ENCODE results near the gene KIAA1586.
"Not testable (repeated sequence)": the region's sequence is repeated elsewhere in the genome, so short reads cannot be mapped to it uniquely, and the experiment has no call there.

KIAA1586 gene

DNA sequence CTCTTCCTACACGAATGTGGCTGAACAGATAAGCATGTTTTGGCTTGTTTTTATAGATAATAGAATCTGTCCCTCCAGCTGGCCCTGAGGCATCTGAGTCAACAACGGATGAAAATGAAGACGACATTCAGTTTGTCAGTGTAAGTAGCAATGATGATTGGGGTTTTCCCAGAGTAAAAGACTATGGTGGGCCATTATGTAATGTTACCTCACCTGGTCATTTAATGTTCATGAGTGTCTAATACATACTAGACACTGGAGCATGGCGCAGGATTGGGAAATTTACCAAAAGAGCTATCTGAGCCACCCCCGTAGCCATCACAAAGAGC lies 728 bp downstream of the KIAA1586 start:
- DNase-seq = not testable (repeated sequence)

- not testable (repeated sequence) for DNase-seq
Measured at GRCh38 chr6:57047859-57048258, 1.4 kb downstream of the KIAA1586 start.

DNA sequence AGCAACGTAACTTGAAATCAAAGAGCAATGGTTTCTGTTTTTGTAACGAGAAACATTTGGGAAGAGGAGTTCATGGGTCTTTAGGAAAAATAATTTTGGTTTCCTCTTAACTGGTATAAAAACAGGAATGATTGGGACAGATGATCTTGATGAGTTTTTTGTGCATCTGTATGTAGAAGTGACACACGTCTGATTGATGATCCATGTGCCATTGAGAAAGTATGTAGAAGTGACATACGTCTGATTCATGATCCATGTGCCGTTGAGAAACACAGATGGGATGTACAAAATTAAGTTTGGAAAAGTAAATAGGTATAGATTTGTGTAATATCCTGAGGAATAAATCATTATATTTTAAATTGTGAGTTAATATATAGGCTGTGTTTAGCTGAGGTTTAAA lies 2.1 kb downstream of the KIAA1586 start:
- no peak for DNase-seq

- no peak for DNase-seq
Measured at GRCh38 chr6:57063847-57064246, 17.4 kb downstream of the KIAA1586 start.

GRCh38 chr6:57064809-57065208 lies 18.3 kb downstream of the KIAA1586 start:
- no peak for DNase-seq

DNA sequence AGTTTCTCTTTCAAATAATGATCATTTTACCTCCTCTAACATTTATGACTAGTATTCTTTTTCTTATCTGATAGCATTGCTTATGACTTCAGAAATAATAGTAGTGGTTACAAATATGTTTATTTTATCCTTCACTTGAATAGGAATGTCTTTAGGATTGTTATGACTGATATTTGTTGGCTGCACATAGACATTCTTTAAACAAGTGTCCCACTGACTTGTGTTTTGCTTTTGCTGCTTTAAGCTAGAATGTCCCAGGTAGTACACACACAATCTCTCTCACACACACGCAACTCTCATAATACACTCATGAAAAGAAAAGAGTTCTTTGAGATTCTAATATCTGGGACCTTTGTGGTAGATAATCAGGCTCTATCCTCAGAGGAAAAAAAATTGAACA lies 21.6 kb downstream of the KIAA1586 start:
- DNase-seq = no peak

DNA sequence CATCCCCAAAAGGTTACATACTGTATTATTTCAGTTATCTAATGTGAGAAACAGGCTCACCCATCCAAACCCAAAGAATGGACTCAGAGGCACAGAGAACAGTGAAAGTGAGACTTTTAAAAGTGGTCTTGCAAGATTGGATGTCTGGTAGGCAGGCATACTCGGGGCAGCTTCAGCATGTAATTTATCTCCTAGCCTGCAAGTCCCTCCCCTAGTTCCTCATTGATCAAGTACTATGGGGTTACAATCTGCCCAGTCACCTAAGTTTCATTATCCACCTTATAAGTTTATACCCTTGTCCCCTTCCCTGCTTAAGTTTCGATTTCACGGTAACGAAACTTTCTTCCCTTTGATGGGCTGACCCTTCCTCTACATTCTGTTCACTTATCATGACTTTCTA lies 22.7 kb downstream of the KIAA1586 start:
- DNase-seq = no peak

DNA sequence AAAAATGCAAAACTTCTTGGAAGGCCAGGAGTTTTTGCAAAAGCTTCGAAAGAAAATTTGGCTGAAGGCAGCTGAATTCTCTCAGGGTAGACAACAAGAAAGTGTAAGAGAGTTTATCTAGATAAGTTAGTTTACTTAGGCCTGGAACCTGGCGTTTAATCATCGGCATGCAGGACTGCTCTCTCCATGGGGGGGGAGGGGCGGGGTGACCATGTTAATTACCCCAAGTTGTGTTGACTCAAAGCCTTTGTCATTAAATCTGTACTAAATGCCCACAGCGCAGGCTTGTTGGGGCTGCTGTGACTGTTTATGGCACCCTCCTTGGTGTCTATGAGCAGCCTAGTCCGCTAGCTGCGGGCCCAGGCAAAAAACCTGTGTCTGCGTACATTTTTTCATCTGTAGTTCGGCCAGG lies 23.4 kb downstream of the KIAA1586 start:
- DNase-seq = no peak

DNA sequence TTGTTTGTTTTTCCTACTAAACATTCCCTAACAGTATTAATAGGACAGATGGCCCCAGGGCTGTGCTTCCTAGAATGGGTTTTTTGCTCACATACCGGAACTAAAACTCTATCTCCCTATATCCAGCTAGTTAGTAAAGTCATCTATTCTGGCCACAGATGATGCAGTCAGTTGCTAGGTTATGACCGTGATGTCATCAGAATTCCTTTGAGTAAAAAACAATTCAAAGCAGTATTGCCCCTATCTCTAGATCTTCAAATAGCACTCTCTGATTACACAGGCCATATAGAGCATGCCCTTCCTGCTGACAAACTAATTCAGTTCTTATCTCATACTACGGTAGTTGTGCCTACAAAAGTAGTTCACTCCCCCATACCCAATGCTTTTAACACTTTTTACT lies 25.6 kb downstream of the KIAA1586 start:
- DNase-seq = no peak

- no peak for DNase-seq
Measured at GRCh38 chr6:57074383-57074782, 27.9 kb downstream of the KIAA1586 start.

- no peak for DNase-seq
Measured at GRCh38 chr6:57075092-57075491, 28.6 kb downstream of the KIAA1586 start.

DNA sequence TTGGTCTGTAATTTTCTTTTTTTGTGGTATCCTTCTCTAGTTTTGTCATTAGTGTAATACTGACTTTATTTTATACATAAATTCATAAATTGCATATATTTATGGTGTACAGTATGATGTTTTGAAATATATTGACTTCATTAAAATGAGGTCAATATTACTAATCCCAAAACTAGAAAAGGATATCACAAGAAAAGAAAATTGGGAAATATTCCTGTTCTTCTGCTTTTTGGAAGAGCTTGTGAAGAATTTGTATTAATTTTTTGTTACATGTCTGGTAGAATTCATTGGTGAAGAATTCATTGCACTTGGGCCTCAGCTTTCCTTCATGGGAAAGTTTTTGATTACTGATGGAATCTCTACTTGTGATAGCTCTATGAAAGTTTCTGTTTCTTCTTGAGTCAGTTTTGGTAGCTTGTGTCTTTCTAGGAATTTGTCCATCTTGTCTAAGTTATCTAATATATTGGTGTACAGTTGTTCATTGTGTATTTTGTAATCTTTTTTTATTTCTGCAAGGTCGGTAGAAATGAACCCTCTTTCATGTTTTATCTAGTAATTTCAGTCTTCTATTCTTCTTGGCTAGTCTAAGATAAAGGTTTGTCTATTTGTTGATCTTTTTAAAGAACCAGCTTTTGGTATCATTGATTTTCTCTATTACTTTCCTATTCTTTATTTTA lies 32.2 kb downstream of the KIAA1586 start:
- DNase-seq = no peak

DNA sequence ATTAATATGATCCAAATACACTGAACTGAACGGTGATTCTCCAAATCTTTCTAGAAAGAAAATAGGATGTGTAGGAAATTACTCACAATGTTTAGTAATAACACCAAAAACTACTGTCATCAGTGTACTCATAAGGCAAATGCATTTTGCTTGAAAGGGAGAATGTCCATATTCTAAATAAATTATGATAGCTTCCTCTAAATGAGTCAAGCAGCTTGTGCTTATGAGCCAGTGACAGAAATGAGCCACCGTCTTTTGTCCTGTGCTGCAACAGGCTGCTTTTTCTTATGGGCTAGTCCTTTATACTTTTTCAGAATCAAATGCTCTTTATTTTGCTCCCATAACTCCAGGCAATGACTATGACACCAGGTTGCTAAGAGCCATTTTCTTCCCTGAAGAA lies 39.0 kb downstream of the KIAA1586 start:
- DNase-seq = no peak

DNA sequence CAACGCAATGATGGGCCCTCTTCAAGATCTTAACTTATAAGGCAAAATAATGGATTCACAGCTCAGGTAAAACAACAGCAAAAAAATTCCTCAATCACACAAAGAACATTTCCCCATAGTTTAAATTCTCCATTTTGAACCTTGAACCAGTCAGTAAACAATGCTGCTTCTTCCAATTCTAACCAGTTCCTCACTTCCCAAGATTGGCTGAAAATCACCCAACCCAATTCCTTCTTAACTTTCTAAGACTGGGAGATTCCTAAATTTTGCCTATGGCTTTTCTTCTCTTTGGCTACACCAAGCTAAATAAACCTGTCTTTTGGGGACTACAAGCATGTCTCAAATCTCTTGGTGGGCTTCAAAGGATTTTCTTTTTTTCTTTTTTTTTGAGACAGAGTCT lies 40.4 kb downstream of the KIAA1586 start:
- no peak for DNase-seq

DNA sequence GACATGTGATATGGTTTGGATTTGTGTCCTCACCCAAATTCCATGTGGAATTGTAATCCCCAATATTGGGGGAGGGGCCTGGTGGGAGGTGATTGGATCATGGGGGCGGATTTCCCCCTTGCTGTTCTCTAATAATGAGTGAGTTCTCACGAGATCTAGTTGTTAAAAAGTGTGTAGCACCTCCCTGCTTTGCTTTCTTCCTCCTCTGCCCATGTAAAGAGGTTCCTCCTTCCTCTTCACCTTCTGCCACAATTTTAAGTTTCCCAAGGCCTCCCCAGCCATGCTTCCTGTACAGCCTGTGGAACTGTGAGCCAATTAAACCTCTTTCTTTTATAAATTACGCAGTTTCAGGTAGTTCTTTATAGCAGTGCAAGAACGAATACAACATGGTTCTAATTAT lies 41.4 kb downstream of the KIAA1586 start:
- DNase-seq = no peak

DNA sequence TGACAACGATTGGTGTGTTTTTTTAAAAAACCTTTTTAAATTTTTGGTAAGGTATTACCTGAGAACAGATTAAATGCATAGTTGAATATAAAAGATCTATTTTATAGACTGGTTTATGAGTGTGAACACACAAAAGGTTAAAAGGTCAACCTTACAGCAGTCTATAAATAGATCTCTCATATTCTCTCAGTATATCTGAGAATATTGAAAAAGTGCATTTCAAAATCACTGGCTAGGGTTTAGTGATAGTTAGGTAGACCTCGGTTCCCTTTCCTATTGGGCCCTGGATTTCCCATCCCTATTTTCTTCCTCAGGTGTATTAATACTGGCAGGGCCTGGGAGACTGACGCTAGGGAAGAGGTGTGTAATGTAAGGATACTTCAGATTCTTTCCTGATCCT lies 42.8 kb downstream of the KIAA1586 start:
- peak in 1 of 2 donors; percentile 4 for DNase-seq

- peak; percentile 96 for DNase-seq
Measured at GRCh38 chr6:57089687-57090457, 43.4 kb downstream of the KIAA1586 start, which contains the start of gene ZNF451. Gene ZNF451, plus strand, starts transcription at chr6:57090188. Its CDS starts 66 bp downstream, at chr6:57090254.

GRCh38 chr6:57090458-57091067 lies 44.1 kb downstream of the KIAA1586 start:
- DNase-seq = not testable (repeated sequence)

- not testable (repeated sequence) for DNase-seq
Measured at GRCh38 chr6:57091375-57091774, 44.9 kb downstream of the KIAA1586 start.

- no peak for DNase-seq
Measured at GRCh38 chr6:57094689-57095088, 48.2 kb downstream of the KIAA1586 start.

GRCh38 chr6:57097596-57097995 lies 51.1 kb downstream of the KIAA1586 start:
- no peak for DNase-seq

DNA sequence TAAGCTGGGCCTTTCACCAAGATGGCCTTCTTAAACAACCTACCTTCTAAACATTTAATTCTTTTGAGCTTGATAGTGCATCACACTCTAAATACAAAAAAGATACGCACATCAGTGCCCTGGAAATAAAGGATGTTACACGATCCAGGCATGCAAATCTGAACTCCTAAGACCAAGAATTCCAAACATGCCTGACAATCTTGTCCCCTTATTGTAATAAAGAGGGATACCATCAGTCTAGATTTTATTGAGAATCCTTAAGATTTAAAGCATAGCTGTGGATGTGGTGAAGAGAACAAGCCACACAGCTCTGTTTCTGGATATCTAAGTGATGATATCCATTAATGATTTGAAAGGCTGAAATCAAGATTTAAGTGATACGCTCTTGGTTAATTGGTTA lies 56.5 kb downstream of the KIAA1586 start:
- no peak for DNase-seq

- no peak for DNase-seq
Measured at GRCh38 chr6:57104336-57104735, 57.8 kb downstream of the KIAA1586 start.

Data from CD4-positive, alpha-beta T cell treated with Interleukin-4 for 1 hour (primary cell).